Activated CD8-positive, alpha-beta T cell treated with anti-CD3 and anti-CD28 coated beads, Interleukin-2, amount 10 ng/mL, durations not matched to agents 7 days and 5 days (primary cell): ENCODE data around the gene E2F4. TPM values are rescaled to one million over a fixed set of nuclear protein-coding genes. Genes with fewer than 3 reads are reported as not detected.

Source experiments
- ATAC-seq: fragments of 150-1000 bp; cut with Tn5 transposase; one replicate; pipeline ENCODE4 v1.10.0; 2021; ENCODE audit warnings: moderate library complexity
- CTCF ChIA-PET: fragments of 350-600 bp; sonication (Branson Sonifier 250); formaldehyde crosslinking; loops from one replicate; lab custom pipeline; 2021; ENCODE audit warnings: antibody characterized with exemption; lab: Charles Lee
- POLR2A ChIA-PET: fragments of 350-600 bp; sonication (Branson Sonifier 250); formaldehyde crosslinking; loops from one replicate; lab custom pipeline; 2021; ENCODE audit warnings: antibody characterized with exemption; lab: Charles Lee
- DNase-seq: peaks from one replicate; pipeline ENCODE4 v3.0.0-alpha.2; 2020
- H3K27ac Mint-ChIP-seq: one replicate; pipeline ENCODE4 v1.8.0; 2021; ENCODE audit warnings: mild to moderate bottlenecking, mixed read lengths
- H3K27me3 Mint-ChIP-seq: one replicate; pipeline ENCODE4 v1.8.0; 2021; ENCODE audit warnings: low read depth, mixed read lengths
- H3K36me3 Mint-ChIP-seq: one replicate; pipeline ENCODE4 v1.8.0; 2021; ENCODE audit warnings: low read depth, mixed read lengths
- H3K4me1 Mint-ChIP-seq: one replicate; pipeline ENCODE4 v1.8.0; 2021; ENCODE audit warnings: low read depth, mixed read lengths
- H3K4me3 Mint-ChIP-seq: one replicate; pipeline ENCODE4 v1.8.0; 2021; ENCODE audit warnings: mild to moderate bottlenecking, mixed read lengths
- H3K9me3 Mint-ChIP-seq: one replicate; pipeline ENCODE4 v1.8.0; 2022; ENCODE audit warnings: mixed read lengths; ENCODE audit not compliant: insufficient read depth
- total RNA-seq, 2 experiments: library from RNA; stranded (reverse); gene quantifications; one replicate each; pipeline ENCODE4 v1.2.3, GENCODE V29; 2021

Gene E2F4
- 100 to 1,000 TPM; 134 to 138 TPM for total RNA-seq

GRCh38 chr16:67191995-67192681, at the start of gene E2F4:
E2F4 (plus strand) TSS chr16:67192155; CDS start chr16:67192228, 73 bp downstream.
- peaks cover 37% of the 10 kb centered on the region for H3K4me1 Mint-ChIP-seq
- peak; percentile 90 for DNase-seq
- ChIA-PET POLR2A (interaction anchor here (0.5 to 1.7 kb wide), 7 partner anchors 26 to 683 kb away, joined by 3 to 11 read pairs (median 3); partner anchors contain the start of gene TMEM208), CTCF (interaction anchor here (0.9 to 2.0 kb wide), 5 partner anchors 34 to 231 kb away, joined by 3 to 7 read pairs (median 5); partner anchors contain the start of genes CES3 and TMEM208)
- peak; percentile 95 for ATAC-seq
- no peaks in the 10 kb centered on the region for H3K9me3 Mint-ChIP-seq
- H3K36me3 Mint-ChIP-seq = peaks cover 46% of the 10 kb centered on the region
- peak within 1 kb of the TSS; percentile 91 for H3K4me3 Mint-ChIP-seq
- no peaks in the 10 kb centered on the region for H3K27me3 Mint-ChIP-seq
- H3K27ac Mint-ChIP-seq = peak within 1 kb of the TSS; percentile 86

DNA sequence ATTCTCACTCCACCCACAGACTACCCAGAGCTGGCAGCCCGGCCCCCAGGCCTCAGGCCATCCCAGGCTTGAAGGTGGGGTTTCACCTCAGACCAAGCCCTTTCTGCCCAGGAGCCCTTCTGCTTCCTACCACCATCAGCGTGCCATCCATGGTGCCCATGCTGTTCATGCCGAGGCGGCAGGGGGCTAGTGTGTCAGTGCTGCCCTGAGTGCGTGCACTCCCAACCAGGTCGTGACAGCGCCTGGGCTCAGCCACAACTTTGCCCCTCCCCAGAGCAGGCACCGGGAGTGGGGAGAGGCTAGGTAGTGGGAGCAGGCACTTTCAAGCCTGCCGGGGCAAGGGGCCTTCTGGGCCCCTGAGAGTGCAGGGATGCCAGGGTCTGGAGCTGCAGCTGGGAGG, 49.6 kb upstream of the E2F4 start:
- Mint-ChIP-seq H3K36me3 (peaks cover 44% of the 10 kb centered on the region), H3K27me3 (no peaks in the 10 kb centered on the region), H3K4me1 (no peaks in the 10 kb centered on the region), H3K27ac (no peak overlapping the region), H3K9me3 (no peaks in the 10 kb centered on the region), H3K4me3 (no peak overlapping the region)
- POLR2A ChIA-PET = no interaction called here
- CTCF ChIA-PET = no interaction called here
- no peak for DNase-seq
- no peak for ATAC-seq

GRCh38 chr16:67144943-67145342, 47.0 kb upstream of the E2F4 start:
- POLR2A ChIA-PET = no interaction called here
- no peaks in the 10 kb centered on the region for H3K27me3 Mint-ChIP-seq

DNA sequence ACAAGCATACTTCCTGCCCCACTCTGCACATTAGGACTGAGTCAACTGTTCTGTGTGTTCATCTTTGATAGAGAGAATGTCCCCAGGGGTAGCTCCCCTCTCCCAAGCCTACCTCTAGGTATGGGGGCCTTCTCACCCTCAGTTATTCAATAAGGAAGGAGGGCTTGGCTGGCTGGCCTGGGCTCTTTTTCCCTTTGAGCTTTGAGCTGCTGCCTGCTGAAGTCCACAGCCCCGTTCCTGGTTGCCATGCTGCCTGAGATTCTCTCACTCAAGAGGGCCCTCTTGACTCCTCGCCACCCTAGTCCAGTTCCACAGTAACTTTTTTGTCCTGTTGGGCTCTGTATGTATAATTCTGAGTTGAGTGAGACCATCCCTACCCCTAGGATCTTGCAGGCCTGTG, 46.2 kb upstream of the E2F4 start:
- Mint-ChIP-seq H3K27ac (no peak overlapping the region), H3K27me3 (no peaks in the 10 kb centered on the region), H3K36me3 (peaks cover 55% of the 10 kb centered on the region), H3K4me3 (no peak overlapping the region), H3K4me1 (peaks cover 3% of the 10 kb centered on the region), H3K9me3 (no peaks in the 10 kb centered on the region)
- ChIA-PET POLR2A (no interaction called here), CTCF (interaction anchor here (0.8 to 3.0 kb wide), 3 partner anchors 9 to 128 kb away, joined by 3 to 13 read pairs (median 3); no protein-coding TSS in a partner anchor)
- DNase-seq = no peak
- no peak for ATAC-seq

More at GRCh38 chr16:67144943-67145342, 47.0 kb upstream of the E2F4 start:
- Mint-ChIP-seq H3K9me3 (no peaks in the 10 kb centered on the region), H3K27ac (no peak overlapping the region), H3K36me3 (peaks cover 55% of the 10 kb centered on the region), H3K4me1 (peaks cover 3% of the 10 kb centered on the region), H3K4me3 (no peak overlapping the region)
- CTCF ChIA-PET = interaction anchor here (0.9 to 3.0 kb wide), 2 partner anchors 10 to 127 kb away, joined by 3 to 13 read pairs; no protein-coding TSS in a partner anchor
- ATAC-seq = no peak
- DNase-seq = no peak

GRCh38 chr16:67146523-67147357, 45.2 kb upstream of the E2F4 start:
- ChIA-PET POLR2A (interaction anchor here (0.8 kb wide), 1 partner anchor 14 kb away, joined by 3 read pairs; no protein-coding TSS in a partner anchor), CTCF (interaction anchor here (0.8 kb wide), 1 partner anchor 8 kb away, joined by 3 read pairs; no protein-coding TSS in a partner anchor)
- Mint-ChIP-seq H3K4me1 (peaks cover 12% of the 10 kb centered on the region), H3K4me3 (no peak overlapping the region), H3K27ac (peak overlapping the region; percentile 37), H3K9me3 (no peaks in the 10 kb centered on the region), H3K27me3 (peaks cover 3% of the 10 kb centered on the region), H3K36me3 (peaks cover 50% of the 10 kb centered on the region)
- no peak for ATAC-seq
- no peak for DNase-seq

DNA sequence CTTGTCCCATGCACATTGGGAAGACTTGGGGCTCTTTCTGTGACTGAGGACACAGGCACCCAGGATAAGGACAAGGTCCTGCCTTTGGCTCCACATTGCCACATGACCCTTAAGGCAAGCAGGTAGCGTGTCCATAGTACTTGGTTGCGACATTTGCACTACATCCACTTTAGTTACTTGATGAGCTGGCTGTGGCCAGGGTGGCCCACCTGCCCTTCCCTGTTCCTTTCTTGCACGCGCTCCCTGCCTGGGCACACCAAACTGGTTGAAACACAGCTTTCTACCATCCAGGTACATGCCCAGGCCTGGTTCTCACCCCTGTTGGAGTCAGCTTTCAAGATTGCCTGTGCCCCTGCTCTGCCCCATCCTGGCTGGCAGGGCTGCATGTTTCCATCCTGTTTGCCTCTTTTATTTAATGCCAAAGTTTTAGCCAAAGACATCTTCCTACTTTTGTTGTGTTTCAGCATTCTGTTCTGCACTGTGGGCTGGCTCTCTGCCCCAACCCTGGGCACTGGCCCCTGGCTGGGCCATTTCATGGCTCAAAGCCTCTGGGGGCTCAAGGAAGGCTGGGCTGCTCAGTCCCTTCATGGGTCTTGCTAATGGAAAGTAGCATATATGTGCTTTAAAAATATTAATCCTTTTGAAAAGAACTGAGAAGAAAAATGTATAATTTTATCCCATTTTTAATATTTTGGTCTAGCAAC, 44.4 kb upstream of the E2F4 start:
- no peak for ATAC-seq
- H3K9me3 Mint-ChIP-seq = no peaks in the 10 kb centered on the region
- peaks cover 17% of the 10 kb centered on the region for H3K4me1 Mint-ChIP-seq
- H3K36me3 Mint-ChIP-seq = peaks cover 46% of the 10 kb centered on the region
- H3K27me3 Mint-ChIP-seq = peaks cover 3% of the 10 kb centered on the region
- POLR2A ChIA-PET = no interaction called here
- peak overlapping the region; percentile 70 for H3K27ac Mint-ChIP-seq
- CTCF ChIA-PET = no interaction called here
- no peak for DNase-seq
- no peak overlapping the region for H3K4me3 Mint-ChIP-seq

DNA sequence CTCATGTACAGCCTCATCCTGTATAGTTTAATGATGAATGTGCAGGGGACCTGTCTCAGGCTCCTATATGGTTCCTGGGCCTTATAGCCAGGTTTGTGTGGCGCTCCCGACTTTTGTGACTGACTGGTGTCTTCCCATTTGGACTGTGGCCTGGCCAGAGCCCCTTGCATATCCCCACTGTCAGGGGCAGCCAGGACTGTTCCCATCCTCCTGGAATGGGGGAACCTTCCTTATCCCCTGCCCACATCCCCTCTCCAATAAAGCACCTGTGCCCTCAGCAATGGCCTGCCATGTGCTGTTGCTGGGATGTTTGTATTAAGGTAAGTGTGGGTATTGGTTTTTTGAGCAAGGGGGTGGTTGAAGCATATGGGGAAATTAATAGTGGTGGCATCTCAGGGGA, 43.7 kb upstream of the E2F4 start:
- POLR2A ChIA-PET = no interaction called here
- H3K4me1 Mint-ChIP-seq = peaks cover 24% of the 10 kb centered on the region
- no peak for ATAC-seq
- H3K36me3 Mint-ChIP-seq = peaks cover 47% of the 10 kb centered on the region
- peaks cover 3% of the 10 kb centered on the region for H3K27me3 Mint-ChIP-seq
- no peak overlapping the region for H3K4me3 Mint-ChIP-seq
- no peaks in the 10 kb centered on the region for H3K9me3 Mint-ChIP-seq
- CTCF ChIA-PET = interaction anchor here (1.2 kb wide), 1 partner anchor 130 kb away, joined by 4 read pairs; no protein-coding TSS in a partner anchor
- H3K27ac Mint-ChIP-seq = no peak overlapping the region
- no peak for DNase-seq

DNA sequence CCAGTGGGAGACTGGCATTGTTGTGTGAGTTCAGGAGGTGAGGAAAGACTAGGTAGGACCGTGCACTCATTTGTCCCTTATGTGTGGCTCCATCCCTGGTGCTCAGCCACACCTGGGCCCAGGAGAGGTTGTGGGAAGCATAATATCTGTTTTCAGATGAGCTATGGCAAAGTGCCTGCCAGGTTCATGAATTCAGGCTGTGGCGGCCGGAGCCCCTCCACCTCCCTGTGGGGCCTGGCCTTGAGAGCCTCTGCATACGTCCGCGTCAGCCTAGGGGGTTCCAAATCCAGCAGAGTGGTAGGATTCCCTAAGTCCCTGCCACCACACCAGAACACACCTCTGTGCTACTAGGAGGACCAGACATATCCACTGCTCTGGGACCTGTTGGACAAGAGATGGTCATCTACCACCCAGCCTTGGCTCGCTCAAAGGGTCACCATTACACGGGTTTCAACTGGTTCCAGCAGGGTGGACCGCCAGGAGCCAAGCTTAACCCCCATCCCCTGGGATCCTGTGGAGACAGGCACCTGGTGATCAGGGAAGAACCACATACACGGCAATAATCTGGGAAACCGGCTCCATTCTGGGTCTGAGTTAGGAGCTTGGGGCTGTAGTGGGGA, 43.2 kb upstream of the E2F4 start:
- Mint-ChIP-seq H3K27me3 (peaks cover 3% of the 10 kb centered on the region), H3K4me3 (no peak overlapping the region), H3K4me1 (peaks cover 27% of the 10 kb centered on the region), H3K36me3 (peaks cover 45% of the 10 kb centered on the region), H3K27ac (no peak overlapping the region), H3K9me3 (no peaks in the 10 kb centered on the region)
- POLR2A ChIA-PET = interaction anchor here (1.1 kb wide), 1 partner anchor 131 kb away, joined by 4 read pairs; no protein-coding TSS in a partner anchor
- CTCF ChIA-PET = interaction anchor here (1.0 to 1.2 kb wide), 2 partner anchors 42 to 131 kb away, joined by 3 to 4 read pairs; no protein-coding TSS in a partner anchor
- DNase-seq (no peak), ATAC-seq (no peak)

DNA sequence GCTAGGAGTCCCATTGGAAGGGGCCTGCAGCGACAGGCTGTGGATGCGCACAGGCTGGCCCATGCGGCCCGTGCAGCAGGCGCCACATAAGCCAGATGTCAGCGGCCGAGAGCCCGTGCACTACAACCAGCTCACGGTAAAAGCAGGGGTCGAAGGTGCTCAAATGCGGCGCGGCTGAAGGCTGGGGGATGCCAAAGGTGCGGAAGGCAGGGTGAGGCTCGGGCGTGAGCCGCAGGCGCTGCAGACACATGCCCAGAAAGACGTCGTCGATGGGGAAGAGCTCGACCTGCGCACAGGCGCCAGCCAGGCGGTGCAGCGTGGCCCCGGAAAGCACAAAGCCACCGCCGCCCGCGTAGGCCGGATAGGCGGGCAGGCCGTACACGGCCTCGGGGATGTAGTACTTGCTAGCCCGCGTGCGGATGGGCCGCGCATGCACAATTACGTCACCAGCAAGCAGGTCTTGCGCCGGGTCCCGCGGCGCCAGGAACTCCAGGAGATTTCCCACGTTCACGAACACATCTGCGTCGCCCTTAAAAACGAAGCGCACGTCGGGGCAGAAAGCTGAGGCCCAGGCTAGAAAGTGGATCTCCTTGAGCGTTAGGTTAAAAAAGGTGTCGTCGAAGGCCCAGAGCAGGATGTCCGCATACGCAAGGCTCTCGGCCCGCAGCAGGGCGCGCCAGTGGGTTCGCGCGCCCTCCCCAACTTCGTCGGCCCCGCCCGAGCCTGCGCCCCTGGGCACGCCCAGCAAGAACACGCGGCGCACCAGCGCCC, 42.5 kb upstream of the E2F4 start:
- DNase-seq (no peak), ATAC-seq (no peak)
- Mint-ChIP-seq H3K4me3 (peak overlapping the region; percentile 40), H3K9me3 (no peaks in the 10 kb centered on the region), H3K36me3 (peaks cover 45% of the 10 kb centered on the region), H3K4me1 (peaks cover 31% of the 10 kb centered on the region), H3K27ac (no peak overlapping the region), H3K27me3 (peaks cover 3% of the 10 kb centered on the region)
- POLR2A ChIA-PET = interaction anchor here (1.1 kb wide), 1 partner anchor 132 kb away, joined by 4 read pairs; no protein-coding TSS in a partner anchor
- CTCF ChIA-PET = interaction anchor here (1.0 to 1.2 kb wide), 2 partner anchors 42 to 132 kb away, joined by 3 to 4 read pairs; no protein-coding TSS in a partner anchor
